ENCODE data around the gene GPR162.

Gene GPR162

GRCh38 chr12:6787309-6787708 lies 34.3 kb upstream of the GPR162 start:
- DNase-seq = no peak

GRCh38 chr12:6788972-6789924 lies 32.4 kb upstream of the GPR162 start, which contains the start of gene CD4:
TSS of gene CD4 (plus strand) at chr12:6789528. CDS start at chr12:6800139, 10,611 bp downstream.
- no peak for DNase-seq

GRCh38 chr12:6790496-6791150 lies 31.0 kb upstream of the GPR162 start:
- no peak for DNase-seq

- DNase-seq = no peak
Measured at GRCh38 chr12:6791931-6792520, 29.6 kb upstream of the GPR162 start.

GRCh38 chr12:6792522-6793201 lies 29.0 kb upstream of the GPR162 start:
- no peak for DNase-seq

- DNase-seq = no peak
Measured at GRCh38 chr12:6795088-6795487, 26.5 kb upstream of the GPR162 start.

GRCh38 chr12:6796576-6796975 lies 25.0 kb upstream of the GPR162 start:
- no peak for DNase-seq

GRCh38 chr12:6799147-6799546 lies 22.5 kb upstream of the GPR162 start:
- no peak for DNase-seq

- no peak for DNase-seq
Measured at GRCh38 chr12:6807170-6807569, 14.5 kb upstream of the GPR162 start.

GRCh38 chr12:6809056-6809455 lies 12.6 kb upstream of the GPR162 start:
- DNase-seq = no peak

GRCh38 chr12:6810758-6811157 lies 10.9 kb upstream of the GPR162 start:
- no peak for DNase-seq

GRCh38 chr12:6813363-6813762 lies 8.3 kb upstream of the GPR162 start:
- DNase-seq = no peak

- no peak for DNase-seq
Measured at GRCh38 chr12:6816598-6816997, 5.0 kb upstream of the GPR162 start.

- no peak for DNase-seq
Measured at GRCh38 chr12:6817098-6817497, 4.5 kb upstream of the GPR162 start.

- no peak for DNase-seq
Measured at GRCh38 chr12:6817662-6818157, 3.9 kb upstream of the GPR162 start.

- DNase-seq = no peak
Measured at GRCh38 chr12:6818222-6818621, 3.4 kb upstream of the GPR162 start.

GRCh38 chr12:6818645-6819044 lies 3.0 kb upstream of the GPR162 start:
- DNase-seq = no peak

- no peak for DNase-seq
Measured at GRCh38 chr12:6819106-6820030, 2.3 kb upstream of the GPR162 start.

GRCh38 chr12:6820166-6820565 lies 1.5 kb upstream of the GPR162 start:
- no peak for DNase-seq

- no peak for DNase-seq
Measured at GRCh38 chr12:6822426-6823135, 960 bp downstream of the GPR162 start.

Data from NCI-H510A (cell line).